Psoas muscle (tissue), 8 donors: ENCODE results near the gene STRBP. TPM values are rescaled to one million over a fixed set of nuclear protein-coding genes. Genes with fewer than 3 reads are reported as not detected.

ENCODE experiments used
- ATAC-seq, 4 donors: fragments of 200-7000 bp; cut with Tn5 transposase; one replicate each; pipeline ENCODE4 v1.9.1; 2020; ENCODE audit warnings: moderate library complexity in 3 of 4, mild to moderate bottlenecking in 2 of 4
- DNase-seq, 2 donors: peaks; one replicate each; pipeline ENCODE4 v3.0.0-alpha.2; 2020
- H3K27ac ChIP-seq: fragments of 200-600 bp; one replicate; pipeline ENCODE4 v1.8.0; 2022
- H3K27me3 ChIP-seq, 3 donors: fragments of 200-600 bp in 1 of 3; one replicate each; pipeline versions ENCODE4 v1.6.1 to v1.8.0; 2013 to 2022; ENCODE audit warnings: low read length in 2 of 3, mild to moderate bottlenecking in 2 of 3, moderate library complexity in 1 of 3; ENCODE audit not compliant: insufficient read depth in 3 of 3
- H3K36me3 ChIP-seq, 2 donors: fragments of 200-600 bp in 1 of 2; one replicate each; pipeline versions ENCODE4 v1.6.1 to v1.8.0; 2013 to 2022; ENCODE audit warnings: low read depth in 1 of 2, mild to moderate bottlenecking in 1 of 2, moderate library complexity in 1 of 2; ENCODE audit not compliant: insufficient read depth in 1 of 2
- H3K4me1 ChIP-seq: fragments of 200-600 bp; one replicate; pipeline ENCODE4 v1.8.0; 2022
- H3K4me3 ChIP-seq: fragments of 200-600 bp; one replicate; pipeline ENCODE4 v1.8.0; 2022; ENCODE audit warnings: mild to moderate bottlenecking
- H3K9me3 ChIP-seq: fragments of 200-600 bp; one replicate; pipeline ENCODE4 v1.8.0; 2022
- CTCF ChIP-seq: fragments of 200-600 bp; IDR thresholded peaks from one replicate; pipeline ENCODE4 v1.8.0; 2022; ENCODE audit warnings: antibody characterized with exemption
- WGBS, 3 donors: extraction: QIAGEN DNeasy Blood & Tissue Kit; methylation state at CpG; one replicate each; pipeline versions ENCODE4 v1.1.6 to v1.1.7; 2013; 5-methylcytosine and 5-hydroxymethylcytosine counted together
- intact Hi-C, 2 donors: fragments of 100-400 bp; cut with DNase I; formaldehyde crosslinking; loops; one replicate each; pipeline versions ENCODE4 v1.11.0 to v1.14.2; 2022
- polyA plus RNA-seq, 3 donors: library from polyadenylated mRNA; stranded (reverse); fragments of 200-250 nt; gene quantifications; one replicate each; pipeline ENCODE4 v1.2.3, GENCODE V29; 2013
- total RNA-seq, 4 donors: library from RNA; stranded (reverse); fragmentation: NEBNext Ultra II Directional in 2 of 4; extraction: Animal tissue kit (Norgen Biotek cat#: 25700) in 2 of 4; gene quantifications; one replicate each; pipeline versions ENCODE4 v1.2.1 to v1.2.4, GENCODE V29; 2021 to 2023
- donor health status: healthy with polysubstance abuse.
- donor health status: DM: no; HTN: no; CAD: no; lungs with moderate emphysema.
- donor health status: Bipolar disorder and iron deficiency.
- donor health status: healthy.
- donor health status: DM: yes; HTN: yes; CAD: no.
- donor health status: DM: no; HTN: no; CAD: no.
- donor health status: DM: no; HTN: no; CAD: no.
- donor health status: DM: yes; HTN: yes; CAD: no.

STRBP gene
- total and polyA plus RNA-seq, 7 donors = 3.8 to 8.5 (median 6.2) TPM

GRCh38 chr9:123175854-123176629, 92.3 kb downstream of the STRBP start:
- H3K4me1 ChIP-seq = peaks cover 11% of the 10 kb centered on the region
- H3K36me3 ChIP-seq = peaks cover 0 to 7% of the 10 kb centered on the region in 2 donors
- WGBS, 3 donors = 68 to 69% (median 68%) methylated on average over 4 of the region's 4 CpGs
- ATAC-seq = no peak
- H3K27me3 ChIP-seq = no peaks in the 10 kb centered on the region
- TF ChIP-seq CTCF = no peak
- H3K9me3 ChIP-seq = no peaks in the 10 kb centered on the region
- intact Hi-C loops = no loop called here
- no peak for DNase-seq
- H3K4me3 ChIP-seq = no peak overlapping the region
- H3K27ac ChIP-seq = no peak overlapping the region

GRCh38 chr9:123174887-123175518, 93.4 kb downstream of the STRBP start:
- TF ChIP-seq CTCF = no peak
- Histone ChIP-seq H3K36me3 (peaks cover 0 to 7% of the 10 kb centered on the region in 2 donors), H3K9me3 (no peaks in the 10 kb centered on the region), H3K4me1 (peaks cover 11% of the 10 kb centered on the region), H3K27me3 (no peaks in the 10 kb centered on the region), H3K27ac (no peak overlapping the region), H3K4me3 (no peak overlapping the region)
- DNase-seq (no peak), ATAC-seq (no peak)
- intact Hi-C loops = no loop called here
- WGBS, 3 donors = 92 to 100% (median 94%) methylated on average over 1 of the region's 1 CpG

- no peak for DNase-seq
- WGBS, 3 donors = 93 to 100% (median 96%) methylated on average over 1 of the region's 1 CpG
- H3K36me3 ChIP-seq = peaks cover 0 to 7% of the 10 kb centered on the region in 2 donors
- no peaks in the 10 kb centered on the region for H3K9me3 ChIP-seq
- peaks cover 11% of the 10 kb centered on the region for H3K4me1 ChIP-seq
- no peaks in the 10 kb centered on the region for H3K27me3 ChIP-seq
- TF ChIP-seq CTCF = no peak
- no peak overlapping the region for H3K4me3 ChIP-seq
- no peak overlapping the region for H3K27ac ChIP-seq
- ATAC-seq = no peak
- intact Hi-C loops = no loop called here
Observed at GRCh38 chr9:123174079-123174478, 94.3 kb downstream of the STRBP start.

- H3K27me3 ChIP-seq = no peaks in the 10 kb centered on the region
- H3K9me3 ChIP-seq = no peaks in the 10 kb centered on the region
- DNase-seq (no peak), ATAC-seq (no peak)
- no peak overlapping the region for H3K27ac ChIP-seq
- 83 to 88% (median 85%) methylated on average over 3 of the region's 3 CpGs for WGBS, 3 donors
- H3K36me3 ChIP-seq = peaks cover 2 to 7% of the 10 kb centered on the region in 2 donors
- intact Hi-C loops = no loop called here
- no peak overlapping the region for H3K4me3 ChIP-seq
- TF ChIP-seq CTCF = no peak
- H3K4me1 ChIP-seq = no peaks in the 10 kb centered on the region
Observed at GRCh38 chr9:123169926-123170325, 98.5 kb downstream of the STRBP start.
